HEK293 (cell line): ENCODE data around the gene MOV10L1.

Source experiments
- CTCF ChIA-PET: fragments of 350-600 bp; formaldehyde crosslinking; extraction: SDS; loops from one replicate; lab custom pipeline; 2021; ENCODE audit warnings: antibody characterized with exemption; lab: Yijun Ruan, JAX
- POLR2A ChIA-PET: fragments of 300-600 bp; formaldehyde crosslinking; extraction: SDS; loops from one replicate; lab custom pipeline; 2020; ENCODE audit warnings: antibody characterized with exemption, inconsistent platforms; lab: Yijun Ruan, JAX
- H3K27ac ChIP-seq: fragments of 200-500 bp; sonication (Bioruptor generic); 2 replicates; pipeline ENCODE4 v1.5.1; 2014; ENCODE audit warnings: low read depth, low read length, control low read depth, inconsistent platforms; ENCODE audit errors: extremely low read depth
- H3K36me3 ChIP-seq, 2 experiments: fragments of 200-500 bp in 1 of 2; sonication (Bioruptor generic) in 1 of 2; 1 replicate in 1 of 2; 2 replicates in 1 of 2; pipeline ENCODE4 v1.5.1; 2014 to 2017; ENCODE audit warnings: inconsistent platforms in 2 of 2, low read length in 2 of 2; ENCODE audit not compliant: control insufficient read depth in 2 of 2, insufficient read depth in 1 of 2
- H3K4me1 ChIP-seq: fragments of 200-500 bp; sonication (Bioruptor generic); 2 replicates; pipeline ENCODE4 v1.5.1; 2014; ENCODE audit warnings: mild to moderate bottlenecking, low read length, inconsistent platforms; ENCODE audit not compliant: control insufficient read depth, insufficient read depth
- H3K4me3 ChIP-seq: 2 replicates; pipeline ENCODE4 v1.5.1; 2011; ENCODE audit warnings: low read depth, mild to moderate bottlenecking, control low read depth, low read length, moderate library complexity
- H3K9me3 ChIP-seq: fragments of 200-500 bp; sonication (Bioruptor generic); 2 replicates; pipeline ENCODE4 v1.5.1; 2014; ENCODE audit warnings: low read depth, low read length, inconsistent platforms; ENCODE audit not compliant: control insufficient read depth, insufficient read depth
- PRDM10 ChIP-seq: fragments of 450-650 bp; formaldehyde crosslinking; IDR thresholded peaks from 2 replicates; pipeline ENCODE4 v1.5.1; 2016; ENCODE audit warnings: missing biosample characterization, missing genetic modification characterization
- TRIM28 ChIP-seq: IDR thresholded peaks from 2 replicates; pipeline ENCODE4 v1.6.1; 2011; ENCODE audit warnings: low read length, control low read depth, borderline replicate concordance
- ZBTB21 ChIP-seq: fragments of 450-650 bp; formaldehyde crosslinking; IDR thresholded peaks from 2 replicates; pipeline ENCODE4 v1.5.1; 2017; ENCODE audit warnings: missing biosample characterization, missing genetic modification characterization
- ZBTB44 ChIP-seq: fragments of 450-650 bp; IDR thresholded peaks from 2 replicates; pipeline ENCODE4 v1.5.1; 2018; ENCODE audit warnings: missing biosample characterization, mild to moderate bottlenecking, missing genetic modification characterization
- ZBTB6 ChIP-seq: fragments of 450-650 bp; formaldehyde crosslinking; IDR thresholded peaks from 2 replicates; pipeline ENCODE4 v1.5.1; 2017; ENCODE audit warnings: missing biosample characterization, missing genetic modification characterization
- ZNF140 ChIP-seq: fragments of 450-650 bp; formaldehyde crosslinking; IDR thresholded peaks from 2 replicates; pipeline ENCODE4 v1.5.1; 2016; ENCODE audit warnings: missing biosample characterization, missing genetic modification characterization
- ZNF473 ChIP-seq: fragments of 450-650 bp; formaldehyde crosslinking; IDR thresholded peaks from 2 replicates; pipeline ENCODE4 v1.5.1; 2017; ENCODE audit warnings: missing biosample characterization, missing genetic modification characterization
- ZNF518A ChIP-seq: fragments of 450-650 bp; formaldehyde crosslinking; conservative IDR thresholded peaks from 2 replicates; pipeline ENCODE4 v1.5.1; 2016; ENCODE audit warnings: low read depth, missing biosample characterization, missing genetic modification characterization
- ZNF561 ChIP-seq: fragments of 450-650 bp; IDR thresholded peaks from 2 replicates; pipeline ENCODE4 v1.5.1; 2018; ENCODE audit warnings: missing biosample characterization, missing genetic modification characterization, borderline replicate concordance
- ZNF639 ChIP-seq: fragments of 450-650 bp; formaldehyde crosslinking; IDR thresholded peaks from 2 replicates; pipeline ENCODE4 v1.5.1; 2016; ENCODE audit warnings: missing biosample characterization, missing genetic modification characterization
- ZNF704 ChIP-seq: fragments of 450-650 bp; formaldehyde crosslinking; IDR thresholded peaks from 2 replicates; pipeline ENCODE4 v1.5.1; 2016; ENCODE audit warnings: missing biosample characterization, missing genetic modification characterization
- ZNF792 ChIP-seq: fragments of 450-650 bp; formaldehyde crosslinking; IDR thresholded peaks from 2 replicates; pipeline ENCODE4 v1.5.1; 2016; ENCODE audit warnings: missing biosample characterization, missing genetic modification characterization
- ZSCAN5A ChIP-seq: fragments of 450-650 bp; formaldehyde crosslinking; IDR thresholded peaks from 2 replicates; pipeline ENCODE4 v1.5.1; 2016; ENCODE audit warnings: missing biosample characterization, missing genetic modification characterization

The MOV10L1 gene

GRCh38 chr22:50040717-50041116 lies 49.1 kb upstream of the MOV10L1 start:
- Histone ChIP-seq H3K9me3 (no peaks in the 10 kb centered on the region), H3K36me3 (no peaks in the 10 kb centered on the region), H3K4me1 (no peaks in the 10 kb centered on the region), H3K4me3 (no peak overlapping the region), H3K27ac (no peak overlapping the region)
- CTCF ChIA-PET: interaction anchor here (1.7 kb wide), 1 partner anchor 10 kb away, joined by 5 read pairs; no protein-coding TSS in a partner anchor
- no peak for TF ChIP-seq ZNF561 (tag by site-specific recombination)
- TF ChIP-seq ZNF518A (tag by site-specific recombination): no peak
- no peak for TF ChIP-seq TRIM28
- TF ChIP-seq ZNF704 (tag by site-specific recombination): no peak
- TF ChIP-seq ZSCAN5A (tag by site-specific recombination): no peak
- TF ChIP-seq ZNF639 (tag by site-specific recombination): no peak
- TF ChIP-seq ZBTB6 (tag by site-specific recombination): no peak
- no peak for TF ChIP-seq ZNF792 (tag by site-specific recombination)
- TF ChIP-seq ZNF140 (tag by site-specific recombination): no peak
- TF ChIP-seq ZNF473 (tag by site-specific recombination): no peak
- no peak for TF ChIP-seq ZBTB21 (tag by site-specific recombination)
- no peak for TF ChIP-seq PRDM10 (tag by site-specific recombination)
- TF ChIP-seq ZBTB44 (tag by site-specific recombination): no peak
- POLR2A ChIA-PET: no interaction called here
